ENCODE results near the gene KLRF2. TPM values are rescaled to one million over a fixed set of nuclear protein-coding genes. Genes with fewer than 3 reads are reported as not detected.
A peak's percentile ranks its signal among the peaks of the same experiment; 100 is the strongest.

KLRF2 gene
- polyA plus RNA-seq, 3 donors = not detected

- H3K27me3 ChIP-seq (ENCODE audit: control insufficient read depth in 2 of 2, insufficient read depth in 2 of 2, low read length in 2 of 2) = no peaks in the 10 kb centered on the region
- no peaks in the 10 kb centered on the region for H3K9me3 Mint-ChIP-seq
- peaks cover 0 to 4% (median 0%) of the 10 kb centered on the region in 3 donors for H3K27me3 Mint-ChIP-seq (ENCODE audit: low read depth in 3 of 3)
- no peak overlapping the region for H3K4me2 ChIP-seq (replicated peaks; ENCODE audit: extremely low read depth, low read length, poor library complexity, severe bottlenecking)
- H3K27ac ChIP-seq (ENCODE audit: low read depth in 1 of 2, low read length in 2 of 2) = no peak overlapping the region
- intact Hi-C loops (cut with micrococcal nuclease) = no loop called here
- WGBS (ENCODE audit: insufficient coverage) = 89% methylated on average over 1 of the region's 2 CpGs
- H3K79me2 ChIP-seq (ENCODE audit: insufficient read depth, low read length) = peaks cover 3% of the 10 kb centered on the region
- H3K4me1 Mint-ChIP-seq = peaks cover 23% of the 10 kb centered on the region
- H3K4me3 ChIP-seq (replicated peaks in 1 of 3; ENCODE audit: low read depth in 2 of 3, low read length in 3 of 3) = no peak overlapping the region
- no peak overlapping the region for H3K4me3 Mint-ChIP-seq
- H3K36me3 ChIP-seq (replicated peaks in 1 of 2; ENCODE audit: control insufficient read depth in 1 of 2, insufficient read depth in 2 of 2, low read length in 2 of 2) = no peaks in the 10 kb centered on the region
- H3K4me1 ChIP-seq (ENCODE audit: control insufficient read depth in 1 of 2, insufficient read depth in 2 of 2, low read length in 2 of 2) = peaks cover 0 to 9% of the 10 kb centered on the region in 2 donors
- H3K9ac ChIP-seq (ENCODE audit: insufficient read depth, low read length, poor library complexity, severe bottlenecking) = no peak overlapping the region
- H2AFZ ChIP-seq (ENCODE audit: insufficient read depth, low read depth, low read length, poor library complexity, severe bottlenecking) = no peak overlapping the region
- DNase-seq = no peak
- H3K36me3 Mint-ChIP-seq = peaks cover 0 to 35% of the 10 kb centered on the region in 2 donors
- no peaks in the 10 kb centered on the region for H4K20me1 ChIP-seq (ENCODE audit: insufficient read depth, low read length)
- TF ChIP-seq, protein P1, sequence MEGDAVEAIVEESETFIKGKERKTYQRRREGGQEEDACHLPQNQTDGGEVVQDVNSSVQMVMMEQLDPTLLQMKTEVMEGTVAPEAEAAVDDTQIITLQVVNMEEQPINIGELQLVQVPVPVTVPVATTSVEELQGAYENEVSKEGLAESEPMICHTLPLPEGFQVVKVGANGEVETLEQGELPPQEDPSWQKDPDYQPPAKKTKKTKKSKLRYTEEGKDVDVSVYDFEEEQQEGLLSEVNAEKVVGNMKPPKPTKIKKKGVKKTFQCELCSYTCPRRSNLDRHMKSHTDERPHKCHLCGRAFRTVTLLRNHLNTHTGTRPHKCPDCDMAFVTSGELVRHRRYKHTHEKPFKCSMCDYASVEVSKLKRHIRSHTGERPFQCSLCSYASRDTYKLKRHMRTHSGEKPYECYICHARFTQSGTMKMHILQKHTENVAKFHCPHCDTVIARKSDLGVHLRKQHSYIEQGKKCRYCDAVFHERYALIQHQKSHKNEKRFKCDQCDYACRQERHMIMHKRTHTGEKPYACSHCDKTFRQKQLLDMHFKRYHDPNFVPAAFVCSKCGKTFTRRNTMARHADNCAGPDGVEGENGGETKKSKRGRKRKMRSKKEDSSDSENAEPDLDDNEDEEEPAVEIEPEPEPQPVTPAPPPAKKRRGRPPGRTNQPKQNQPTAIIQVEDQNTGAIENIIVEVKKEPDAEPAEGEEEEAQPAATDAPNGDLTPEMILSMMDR (IDR thresholded peaks at IDR 0.05) = no peak
- peak overlapping the region in 2 of 7 donors; percentile 5 to 70 for H3K27ac Mint-ChIP-seq
- no peaks in the 10 kb centered on the region for H3K9me3 ChIP-seq (replicated peaks in 1 of 2; ENCODE audit: control insufficient read depth in 1 of 2, insufficient read depth in 1 of 2, low read length in 2 of 2)
Measured at GRCh38 chr12:9935026-9935425, 53.7 kb downstream of the KLRF2 start.

DNA sequence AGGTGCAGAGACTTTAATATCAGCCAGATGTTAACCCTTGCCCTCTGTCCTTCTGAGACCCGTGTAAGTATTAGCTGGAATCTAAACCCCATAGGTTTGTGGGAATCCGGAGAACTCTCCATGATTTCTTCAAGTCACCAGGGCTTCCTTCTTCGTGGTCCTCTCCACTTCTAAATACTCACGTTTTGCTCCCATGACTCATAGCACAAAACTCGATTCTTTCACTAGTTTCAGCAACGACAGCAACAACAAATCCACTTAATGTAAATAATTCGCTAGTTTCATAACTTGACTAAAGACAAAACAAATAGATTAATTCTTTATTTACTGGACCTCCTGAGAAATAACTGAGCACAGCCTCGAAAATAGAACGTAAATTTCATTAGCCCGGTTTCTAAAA is 55.3 kb downstream of the KLRF2 start:
- intact Hi-C loops (cut with micrococcal nuclease) = no loop called here
- Mint-ChIP-seq H3K27ac (peak overlapping the region in 3 of 7 donors; percentile 43 to 75 (median 58)), H3K36me3 (peaks cover 0 to 35% of the 10 kb centered on the region in 2 donors), H3K27me3 (ENCODE audit: low read depth in 3 of 3) (peaks cover 0 to 4% (median 2%) of the 10 kb centered on the region in 3 donors), H3K9me3 (no peaks in the 10 kb centered on the region), H3K4me3 (peak overlapping the region in 1 of 2 donors; percentile 43), H3K4me1 (peaks cover 38% of the 10 kb centered on the region)
- no peaks in the 10 kb centered on the region for H3K36me3 ChIP-seq (replicated peaks in 1 of 2; ENCODE audit: control insufficient read depth in 1 of 2, insufficient read depth in 2 of 2, low read length in 2 of 2)
- peak overlapping the region; percentile 25 for H3K4me2 ChIP-seq (replicated peaks; ENCODE audit: extremely low read depth, low read length, poor library complexity, severe bottlenecking)
- H3K4me1 ChIP-seq (ENCODE audit: control insufficient read depth in 1 of 2, insufficient read depth in 2 of 2, low read length in 2 of 2) = peaks cover 0 to 22% of the 10 kb centered on the region in 2 donors
- peak in 2 of 3 donors; percentile 35 to 47 for DNase-seq
- no peak overlapping the region for H3K9ac ChIP-seq (ENCODE audit: insufficient read depth, low read length, poor library complexity, severe bottlenecking)
- no peaks in the 10 kb centered on the region for H4K20me1 ChIP-seq (ENCODE audit: insufficient read depth, low read length)
- H3K79me2 ChIP-seq (ENCODE audit: insufficient read depth, low read length) = peaks cover 19% of the 10 kb centered on the region
- no peaks in the 10 kb centered on the region for H3K27me3 ChIP-seq (ENCODE audit: control insufficient read depth in 2 of 2, insufficient read depth in 2 of 2, low read length in 2 of 2)
- no peaks in the 10 kb centered on the region for H3K9me3 ChIP-seq (replicated peaks in 1 of 2; ENCODE audit: control insufficient read depth in 1 of 2, insufficient read depth in 1 of 2, low read length in 2 of 2)
- H3K27ac ChIP-seq (ENCODE audit: low read depth in 1 of 2, low read length in 2 of 2) = no peak overlapping the region
- WGBS (ENCODE audit: insufficient coverage) = 44% methylated on average over 5 of the region's 10 CpGs
- TF ChIP-seq, protein P1 (IDR thresholded peaks at IDR 0.05) = no peak
- no peak overlapping the region for H2AFZ ChIP-seq (ENCODE audit: insufficient read depth, low read depth, low read length, poor library complexity, severe bottlenecking)
- H3K4me3 ChIP-seq (replicated peaks in 1 of 3; ENCODE audit: low read depth in 2 of 3, low read length in 3 of 3) = peak overlapping the region in 1 of 3 experiments; percentile 36

Data from CD14-positive monocyte (primary cell).